ENCODE measurements around the gene DPAGT1. TPM values are rescaled to one million over a fixed set of nuclear protein-coding genes. Genes with fewer than 3 reads are reported as not detected.

DPAGT1 gene
- total RNA-seq, 1 donor from 2014 or later: 48.8 TPM

- no peak for TF ChIP-seq CTCF (conservative IDR thresholded peaks at IDR 0.05)
- Mint-ChIP-seq H3K4me3 (peak overlapping the region; percentile 34), H3K36me3 (ENCODE audit: low read depth) (peaks cover 24% of the 10 kb centered on the region)
Measured at GRCh38 chr11:119051440-119052162, 50.1 kb downstream of the DPAGT1 start.

GRCh38 chr11:119049081-119049480 is 52.6 kb downstream of the DPAGT1 start:
- DNase-seq (ENCODE audit: low read depth, low spot score): no peak
- Mint-ChIP-seq H3K9me3 (no peaks in the 10 kb centered on the region), H3K4me3 (no peak overlapping the region), H3K27ac (ENCODE audit: unreplicated experiment) (no peak overlapping the region), H3K27me3 (ENCODE audit: low read depth) (no peaks in the 10 kb centered on the region), H3K36me3 (ENCODE audit: low read depth) (peaks cover 26% of the 10 kb centered on the region), H3K4me1 (no peaks in the 10 kb centered on the region)
- no peak for TF ChIP-seq CTCF (conservative IDR thresholded peaks at IDR 0.05)

More at GRCh38 chr11:119051440-119052162, 50.1 kb downstream of the DPAGT1 start:
- H3K27me3 Mint-ChIP-seq (ENCODE audit: low read depth): no peaks in the 10 kb centered on the region
- H3K27ac Mint-ChIP-seq (ENCODE audit: unreplicated experiment): no peak overlapping the region
- H3K9me3 Mint-ChIP-seq: no peaks in the 10 kb centered on the region
- no peak for DNase-seq (ENCODE audit: low read depth, low spot score)
- H3K4me1 Mint-ChIP-seq: peaks cover 14% of the 10 kb centered on the region

- H3K9me3 Mint-ChIP-seq: no peaks in the 10 kb centered on the region
- no peaks in the 10 kb centered on the region for H3K4me1 Mint-ChIP-seq
- peaks cover 26% of the 10 kb centered on the region for H3K36me3 Mint-ChIP-seq (ENCODE audit: low read depth)
- no peak overlapping the region for H3K4me3 Mint-ChIP-seq
- TF ChIP-seq CTCF (conservative IDR thresholded peaks at IDR 0.05): no peak
- no peak for DNase-seq (ENCODE audit: low read depth, low spot score)
- no peaks in the 10 kb centered on the region for H3K27me3 Mint-ChIP-seq (ENCODE audit: low read depth)
- H3K27ac Mint-ChIP-seq (ENCODE audit: unreplicated experiment): no peak overlapping the region
Measured at GRCh38 chr11:119048644-119049043, 53.0 kb downstream of the DPAGT1 start.

- H3K4me1 Mint-ChIP-seq: no peaks in the 10 kb centered on the region
- no peaks in the 10 kb centered on the region for H3K27me3 Mint-ChIP-seq (ENCODE audit: low read depth)
- no peak for TF ChIP-seq CTCF (conservative IDR thresholded peaks at IDR 0.05)
- no peaks in the 10 kb centered on the region for H3K9me3 Mint-ChIP-seq
- peaks cover 16% of the 10 kb centered on the region for H3K36me3 Mint-ChIP-seq (ENCODE audit: low read depth)
- H3K27ac Mint-ChIP-seq (ENCODE audit: unreplicated experiment): no peak overlapping the region
- no peak for DNase-seq (ENCODE audit: low read depth, low spot score)
- no peak overlapping the region for H3K4me3 Mint-ChIP-seq
Measured at GRCh38 chr11:119047205-119047604, 54.4 kb downstream of the DPAGT1 start.

Other genes starting within 250 kb of the DPAGT1 start
- gene CXCR5, start 218.0 kb downstream of the DPAGT1 start, total RNA-seq: not detected in 2 replicates
- gene BCL9L, start 175.9 kb downstream of the DPAGT1 start, total RNA-seq: 19.2 and 21.2 TPM in 2 replicates
- not detected in 2 replicates for gene UPK2, start 145.6 kb downstream of the DPAGT1 start, total RNA-seq
- not detected in 2 replicates for gene FOXR1, start 130.1 kb downstream of the DPAGT1 start, total RNA-seq
- gene CENATAC, start 103.7 kb downstream of the DPAGT1 start, total RNA-seq: 32.5 and 35.1 TPM in 2 replicates
- gene RPS25, start 83.5 kb downstream of the DPAGT1 start, total RNA-seq: 1,203 and 1,208 TPM in 2 replicates
- gene TRAPPC4, start 83.1 kb downstream of the DPAGT1 start, total RNA-seq: 88.1 and 90.1 TPM in 2 replicates
- gene SLC37A4, start 71.0 kb downstream of the DPAGT1 start, total RNA-seq: 50.2 and 50.3 TPM in 2 replicates
- gene HYOU1, start 44.6 kb downstream of the DPAGT1 start, total RNA-seq: 199 and 204 TPM in 2 replicates
- 30.6 and 35.4 TPM in 2 replicates for gene VPS11, start 34.0 kb downstream of the DPAGT1 start, total RNA-seq
- gene HMBS, start 17.0 kb downstream of the DPAGT1 start, total RNA-seq: 55.5 and 58.4 TPM in 2 replicates
- gene C2CD2L, start 5.5 kb upstream of the DPAGT1 start, total RNA-seq: 9.8 and 10.0 TPM in 2 replicates
- gene HINFP, start 19.7 kb upstream of the DPAGT1 start, total RNA-seq: 38.5 and 38.6 TPM in 2 replicates
- 3.1 and 3.3 TPM in 2 replicates for gene ABCG4, start 47.2 kb upstream of the DPAGT1 start, total RNA-seq
- gene NLRX1, start 66.9 kb upstream of the DPAGT1 start, total RNA-seq: 9.1 and 9.3 TPM in 2 replicates
- 0.14 and 0.42 TPM in 2 replicates for gene NHERF4, start 83.6 kb upstream of the DPAGT1 start, total RNA-seq
- gene CBL, start 104.5 kb upstream of the DPAGT1 start, total RNA-seq: 43.5 and 44.1 TPM in 2 replicates
- gene MCAM, start 215.3 kb upstream of the DPAGT1 start, total RNA-seq: 61.6 and 66.7 TPM in 2 replicates
- gene RNF26, start 232.7 kb upstream of the DPAGT1 start, total RNA-seq: 47.9 and 51.8 TPM in 2 replicates
- gene C1QTNF5, start 239.0 kb upstream of the DPAGT1 start, total RNA-seq: 1.9 and 2.1 TPM in 2 replicates
- not detected in 2 replicates for gene MFRP, start 244.9 kb upstream of the DPAGT1 start, total RNA-seq

Measured in neural crest cell (in vitro differentiated cells).